Stomach (tissue), 9 donors: Measurements from ENCODE around the gene TAPBPL. TPM values are rescaled to one million over a fixed set of nuclear protein-coding genes. Genes with fewer than 3 reads are reported as not detected.
A peak's percentile ranks its signal among the peaks of the same experiment; 100 is the strongest.

Experiments used
- DNase-seq, 2 donors: peaks; one replicate each; pipeline versions ENCODE4 v3.0.0 to v3.0.0-alpha.2; 2013 to 2019
- H3K27ac ChIP-seq, 5 donors: fragments of 200-600 bp in 4 of 5; sonication (generic) in 4 of 5; one replicate each; pipeline ENCODE4 v1.5.1; 2013 to 2019; ENCODE audit warnings: mild to moderate bottlenecking in 1 of 5, moderate library complexity in 1 of 5
- H3K27me3 ChIP-seq, 3 donors: fragments of 200-600 bp; sonication (generic); one replicate each; pipeline ENCODE4 v1.5.1; 2017 to 2019; ENCODE audit warnings: mixed run types in 1 of 3
- H3K36me3 ChIP-seq, 4 donors: fragments of 200-600 bp; sonication (generic); 1 replicate in 3 of 4; 2 replicates in 1 of 4; pipeline ENCODE4 v1.5.1; 2016 to 2019
- H3K4me1 ChIP-seq, 4 donors: fragments of 200-600 bp; sonication (generic); one replicate each; pipeline ENCODE4 v1.5.1; 2016 to 2019
- H3K4me3 ChIP-seq, 4 donors: fragments of 200-600 bp; sonication (generic) in 3 of 4; one replicate each; pipeline ENCODE4 v1.5.1; 2016 to 2019; ENCODE audit warnings: mild to moderate bottlenecking in 1 of 4
- H3K9me3 ChIP-seq, 4 donors: fragments of 200-600 bp; sonication (generic); one replicate each; pipeline ENCODE4 v1.5.1; 2016 to 2019
- CTCF ChIP-seq, 7 experiments: fragments of 450-650 bp in 4 of 7; fragments of 200-600 bp in 3 of 7; sonication (generic) in 3 of 7; IDR thresholded peaks; one replicate each; pipeline ENCODE4 v1.5.1; 2016 to 2019; ENCODE audit warnings: antibody characterized with exemption in 7 of 7, control low read depth in 2 of 7, mild to moderate bottlenecking in 1 of 7
- EP300 ChIP-seq: sonication (generic); formaldehyde crosslinking; IDR thresholded peaks from one replicate; pipeline ENCODE4 v1.6.1; 2017; ENCODE audit warnings: antibody characterized with exemption
- POLR2A ChIP-seq, 4 donors: fragments of 450-650 bp; IDR thresholded peaks; one replicate each; pipeline ENCODE4 v1.6.1; 2016; ENCODE audit warnings: antibody characterized with exemption in 4 of 4, control low read depth in 2 of 4, mild to moderate bottlenecking in 1 of 4, moderate library complexity in 1 of 4
- POLR2AphosphoS5 ChIP-seq, 3 donors: sonication (generic); formaldehyde crosslinking; IDR thresholded peaks; one replicate each; pipeline ENCODE4 v1.6.1; 2016; ENCODE audit warnings: antibody characterized with exemption in 3 of 3
- WGBS, 5 donors: extraction: QIAGEN DNeasy Blood & Tissue Kit in 3 of 5; methylation state at CpG; one replicate each; pipeline versions ENCODE4 v1.1.5 to v1.1.7; 2013 to 2018; 5-methylcytosine and 5-hydroxymethylcytosine counted together
- intact Hi-C: fragments of 100-400 bp; cut with DNase I; formaldehyde crosslinking; loops from one replicate; pipeline ENCODE4 v1.15.1; 2023; ENCODE audit warnings: low total_unique reads
- polyA plus RNA-seq, 3 donors: library from polyadenylated mRNA; stranded (reverse); fragments of 200-250 nt; gene quantifications; one replicate each; pipeline ENCODE4 v1.2.3, GENCODE V29; 2013
- total RNA-seq, 5 donors: library from RNA; depleted of rRNA; stranded (reverse); fragments of >200 nt; gene quantifications; one replicate each; pipeline versions ENCODE4 v1.1.0 to v1.2.3, GENCODE V29; 2014 to 2016
- donor health status: healthy with polysubstance abuse.
- donor health status: Bipolar disorder and iron deficiency.
- donor health status: healthy.

The TAPBPL gene
- total and polyA plus RNA-seq, 8 donors = 13.0 to 115 (median 15.5) TPM

GRCh38 chr12:6462234-6462995 lies 10.6 kb downstream of the TAPBPL start:
- Histone ChIP-seq H3K36me3 (peaks cover 71 to 93% (median 88%) of the 10 kb centered on the region in 4 donors), H3K9me3 (no peaks in the 10 kb centered on the region), H3K27ac (peak overlapping the region in 4 of 5 donors; percentile 50 to 75 (median 70)), H3K4me1 (peaks cover under 1 to 65% (median 13%) of the 10 kb centered on the region in 4 donors), H3K27me3 (no peaks in the 10 kb centered on the region), H3K4me3 (no peak overlapping the region)
- intact Hi-C loops = loop anchor here (5.0 to 10.0 kb wide), 2 partner anchors 35 to 138 kb away; no protein-coding TSS in a partner anchor
- TF ChIP-seq CTCF (IDR thresholded peaks at IDR 0.05) (no peak), EP300 (no peak), POLR2AphosphoS5 (IDR thresholded peaks at IDR 0.05) (no peak), POLR2A (IDR thresholded peaks at IDR 0.05) (no peak)
- DNase-seq = no peak
- 81 to 94% (median 88%) methylated on average over 14 of the region's 14 CpGs for WGBS, 5 donors

- WGBS, 5 donors = 56 to 70% (median 68%) methylated on average over 7 of the region's 7 CpGs
- peak overlapping the region in 4 of 5 donors; percentile 50 to 75 (median 62) for H3K27ac ChIP-seq
- H3K27me3 ChIP-seq = no peaks in the 10 kb centered on the region
- intact Hi-C loops = loop anchor here (5.0 to 10.0 kb wide), 2 partner anchors 36 to 138 kb away; no protein-coding TSS in a partner anchor
- H3K4me1 ChIP-seq = peaks cover 9 to 73% (median 19%) of the 10 kb centered on the region in 4 donors
- H3K9me3 ChIP-seq = no peaks in the 10 kb centered on the region
- H3K36me3 ChIP-seq = peaks cover 63 to 85% (median 80%) of the 10 kb centered on the region in 4 donors
- DNase-seq = peak in 1 of 2 donors; percentile 30
- H3K4me3 ChIP-seq = no peak overlapping the region
- TF ChIP-seq POLR2A (IDR thresholded peaks at IDR 0.05) (no peak), CTCF (IDR thresholded peaks at IDR 0.05) (no peak), EP300 (no peak), POLR2AphosphoS5 (IDR thresholded peaks at IDR 0.05) (no peak)
These were observed 11.4 kb downstream of the TAPBPL start for GRCh38 chr12:6463216-6463615.

- intact Hi-C loops = loop anchor here (5.0 to 10.0 kb wide), 2 partner anchors 37 to 139 kb away; no protein-coding TSS in a partner anchor
- no peak for TF ChIP-seq POLR2A (IDR thresholded peaks at IDR 0.05)
- TF ChIP-seq POLR2AphosphoS5 (IDR thresholded peaks at IDR 0.05) = no peak
- no peak for TF ChIP-seq EP300
- TF ChIP-seq CTCF (IDR thresholded peaks at IDR 0.05) = no peak
- DNase-seq = no peak
- Histone ChIP-seq H3K27me3 (no peaks in the 10 kb centered on the region), H3K9me3 (no peaks in the 10 kb centered on the region), H3K4me1 (peaks cover 15 to 80% (median 24%) of the 10 kb centered on the region in 4 donors), H3K27ac (peak overlapping the region in 3 of 5 donors; percentile 50 to 75 (median 59)), H3K4me3 (no peak overlapping the region), H3K36me3 (peaks cover 56 to 78% (median 74%) of the 10 kb centered on the region in 4 donors)
- WGBS, 5 donors = 73 to 84% (median 79%) methylated on average over 6 of the region's 6 CpGs
These were observed 12.0 kb downstream of the TAPBPL start for GRCh38 chr12:6463858-6464257.

DNA sequence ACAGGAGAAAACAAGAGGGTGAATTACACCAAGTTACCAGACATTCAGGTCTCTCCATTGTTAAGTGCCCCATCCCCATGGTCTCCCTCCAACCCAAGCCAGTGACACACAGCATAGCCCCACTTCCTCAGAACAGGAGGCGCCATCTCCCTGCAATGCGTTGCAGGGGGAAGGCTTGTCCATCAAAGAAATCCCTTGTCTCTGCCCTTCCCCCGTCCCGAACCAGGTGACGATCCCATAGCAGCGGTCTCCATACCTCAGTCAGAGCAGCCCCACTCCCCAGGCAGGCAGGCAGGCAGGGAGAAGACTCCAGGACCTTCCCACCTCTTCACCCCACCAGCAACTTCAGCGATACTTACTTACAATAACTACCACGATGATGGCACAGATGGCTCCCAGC lies 12.7 kb downstream of the TAPBPL start:
- H3K4me1 ChIP-seq = peaks cover 22 to 87% (median 30%) of the 10 kb centered on the region in 4 donors
- H3K27me3 ChIP-seq = no peaks in the 10 kb centered on the region
- no peak overlapping the region for H3K4me3 ChIP-seq
- TF ChIP-seq CTCF (IDR thresholded peaks at IDR 0.05) (no peak), POLR2AphosphoS5 (IDR thresholded peaks at IDR 0.05) (no peak), EP300 (no peak), POLR2A (IDR thresholded peaks at IDR 0.05) (no peak)
- H3K27ac ChIP-seq = peak overlapping the region in 3 of 5 donors; percentile 50 to 75 (median 59)
- H3K9me3 ChIP-seq = no peaks in the 10 kb centered on the region
- peaks cover 50 to 72% (median 67%) of the 10 kb centered on the region in 4 donors for H3K36me3 ChIP-seq
- 87 to 93% (median 89%) methylated on average over 8 of the region's 8 CpGs for WGBS, 5 donors
- DNase-seq = no peak
- intact Hi-C loops = loop anchor here (5.0 to 10.0 kb wide), 2 partner anchors 37 to 140 kb away; no protein-coding TSS in a partner anchor
